ENCODE measurements around the gene SFRP2.

DNA sequence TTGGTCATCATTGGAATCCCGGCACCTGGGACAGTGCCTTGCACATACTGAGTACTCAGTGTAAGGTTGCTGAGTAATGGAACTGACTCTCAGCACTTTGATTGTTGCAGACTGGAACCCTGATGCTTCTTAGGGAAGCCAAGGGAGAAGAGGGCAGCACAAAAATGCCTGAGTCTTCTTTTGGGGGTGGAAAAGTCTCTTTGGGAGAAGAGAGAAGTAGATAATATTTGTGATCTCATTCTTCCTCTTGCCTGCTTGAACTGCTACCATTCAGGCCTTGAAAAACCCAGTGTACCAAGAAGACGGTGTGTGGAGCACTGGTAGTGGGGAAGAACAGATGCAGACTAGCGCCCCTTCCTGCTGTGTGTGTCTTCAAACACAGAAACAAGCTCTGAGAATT, 12.3 kb downstream of the SFRP2 start:
- TF ChIP-seq REST (IDR thresholded peaks at IDR 0.05; ENCODE audit: insufficient replicate concordance, low read depth) (no peak), CTCF (IDR thresholded peaks at IDR 0.05; ENCODE audit: insufficient read depth, low read length) (no peak), POLR2AphosphoS5 (IDR thresholded peaks at IDR 0.05; ENCODE audit: low read depth) (no peak), SPI1 (IDR thresholded peaks at IDR 0.05; ENCODE audit: borderline replicate concordance, low read depth) (no peak), GABPA (IDR thresholded peaks at IDR 0.05; ENCODE audit: low read depth) (no peak)
